CD4-positive, CD25-positive, alpha-beta regulatory T cell (primary cell): ENCODE data around the gene BSDC1. TPM values are rescaled to one million over a fixed set of nuclear protein-coding genes. Genes with fewer than 3 reads are reported as not detected.
A peak's percentile ranks its signal among the peaks of the same experiment; 100 is the strongest.

Source experiments
- ATAC-seq, 2 donors: fragments of 150-1000 bp; cut with Tn5 transposase; one replicate each; pipeline ENCODE4 v1.10.0; 2021; ENCODE audit warnings: low read depth in 2 of 2, moderate number of reproducible peaks in 2 of 2, moderate library complexity in 1 of 2
- DNase-seq, 3 donors: peaks; one replicate each; pipeline versions ENCODE4 v3.0.0 to v3.0.0-alpha.2; 2012 to 2022; ENCODE audit warnings: mixed read lengths in 1 of 3
- H3K27ac ChIP-seq: one replicate; pipeline ENCODE4 v1.7.0; 2013; ENCODE audit warnings: mild to moderate bottlenecking, low read length; ENCODE audit not compliant: insufficient read depth, poor library complexity, severe bottlenecking
- H3K27me3 ChIP-seq: one replicate; pipeline ENCODE4 v1.7.0; 2013; ENCODE audit warnings: low read length; ENCODE audit not compliant: control insufficient read depth, insufficient read depth
- H3K36me3 ChIP-seq: one replicate; pipeline ENCODE4 v1.7.0; 2013; ENCODE audit warnings: mild to moderate bottlenecking, low read length, moderate library complexity; ENCODE audit not compliant: control insufficient read depth, insufficient read depth
- H3K4me1 ChIP-seq: 2 replicates; pipeline ENCODE4 v1.7.0; 2013; ENCODE audit warnings: mild to moderate bottlenecking, low read length; ENCODE audit not compliant: insufficient read depth, control insufficient read depth, poor library complexity, severe bottlenecking
- H3K4me3 ChIP-seq: one replicate; pipeline ENCODE4 v1.7.0; 2013; ENCODE audit warnings: low read depth, mild to moderate bottlenecking, low read length, moderate library complexity
- H3K9me3 ChIP-seq, 2 experiments: 1 replicate in 1 of 2; 2 replicates in 1 of 2; pipeline ENCODE4 v1.7.0; 2013; ENCODE audit warnings: low read length in 2 of 2, mild to moderate bottlenecking in 1 of 2, moderate library complexity in 1 of 2; ENCODE audit not compliant: control insufficient read depth in 2 of 2
- H3K27ac Mint-ChIP-seq, 3 donors: one replicate each; pipeline ENCODE4 v1.8.0; 2020 to 2022; ENCODE audit warnings: mild to moderate bottlenecking in 3 of 3, mixed read lengths in 3 of 3, moderate library complexity in 2 of 3
- H3K27me3 Mint-ChIP-seq: one replicate; pipeline ENCODE4 v1.8.0; 2022; ENCODE audit warnings: mild to moderate bottlenecking, mixed read lengths
- H3K36me3 Mint-ChIP-seq: one replicate; pipeline ENCODE4 v1.8.0; 2020; ENCODE audit warnings: mixed read lengths
- H3K4me1 Mint-ChIP-seq, 4 donors: one replicate each; pipeline ENCODE4 v1.8.0; 2020 to 2022; ENCODE audit warnings: mixed read lengths in 4 of 4, mild to moderate bottlenecking in 1 of 4
- H3K4me3 Mint-ChIP-seq, 4 donors: one replicate each; pipeline ENCODE4 v1.8.0; 2020 to 2022; ENCODE audit warnings: mild to moderate bottlenecking in 4 of 4, mixed read lengths in 4 of 4, moderate library complexity in 3 of 4
- H3K9me3 Mint-ChIP-seq, 7 donors: one replicate each; pipeline ENCODE4 v1.8.0; 2020 to 2022; ENCODE audit warnings: mixed read lengths in 7 of 7, mild to moderate bottlenecking in 3 of 7, moderate library complexity in 2 of 7
- polyA plus RNA-seq, 4 donors: library from polyadenylated mRNA; unstranded; fragments of 300-500 nt; fragmentation: Illumina TruSeq; gene quantifications; one replicate each; pipeline ENCODE4 v1.2.3, GENCODE V29; 2021
- total RNA-seq: library from RNA; stranded (reverse); gene quantifications from one replicate; pipeline ENCODE4 v1.2.3, GENCODE V29; 2022

The BSDC1 gene
- total and polyA plus RNA-seq, 5 donors from 2014 or later = 27.3 to 198 (median 40.6) TPM

- DNase-seq (no peak), ATAC-seq (no peak)
- Mint-ChIP-seq H3K36me3 (peaks cover 4% of the 10 kb centered on the region), H3K4me3 (peak overlapping the region in 3 of 4 donors; percentile 75 to 100 (median 99)), H3K27me3 (peaks cover 3% of the 10 kb centered on the region), H3K9me3 (no peaks in the 10 kb centered on the region), H3K27ac (peak overlapping the region in 2 of 3 donors; percentile 27 to 78), H3K4me1 (peaks cover 4 to 23% (median 21%) of the 10 kb centered on the region in 4 donors)
- no peak overlapping the region for H3K27ac ChIP-seq
- peaks cover 33% of the 10 kb centered on the region for H3K4me1 ChIP-seq
- peaks cover 31% of the 10 kb centered on the region for H3K36me3 ChIP-seq
- no peaks in the 10 kb centered on the region for H3K9me3 ChIP-seq
- no peaks in the 10 kb centered on the region for H3K27me3 ChIP-seq
- peak overlapping the region; percentile 26 for H3K4me3 ChIP-seq
Measured at GRCh38 chr1:32392325-32392724, 1.9 kb downstream of the BSDC1 start.

GRCh38 chr1:32390904-32391870 lies 3.1 kb downstream of the BSDC1 start:
- peaks cover 9 to 28% (median 24%) of the 10 kb centered on the region in 4 donors for H3K4me1 Mint-ChIP-seq

GRCh38 chr1:32388641-32389040 lies 5.6 kb downstream of the BSDC1 start:
- no peaks in the 10 kb centered on the region for H3K9me3 Mint-ChIP-seq
- ATAC-seq (no peak), DNase-seq (no peak)
- H3K4me3 Mint-ChIP-seq = no peak overlapping the region
- no peaks in the 10 kb centered on the region for H3K9me3 ChIP-seq
- H3K4me1 ChIP-seq = peaks cover 18% of the 10 kb centered on the region
- H3K4me3 ChIP-seq = no peak overlapping the region
- no peaks in the 10 kb centered on the region for H3K27me3 ChIP-seq
- H3K27ac Mint-ChIP-seq = no peak overlapping the region
- peaks cover 64% of the 10 kb centered on the region for H3K36me3 ChIP-seq
- H3K27me3 Mint-ChIP-seq = no peaks in the 10 kb centered on the region
- H3K27ac ChIP-seq = no peak overlapping the region
- H3K36me3 Mint-ChIP-seq = peaks cover 18% of the 10 kb centered on the region
- peaks cover 9 to 18% (median 12%) of the 10 kb centered on the region in 4 donors for H3K4me1 Mint-ChIP-seq

More at GRCh38 chr1:32390904-32391870, 3.1 kb downstream of the BSDC1 start:
- no peaks in the 10 kb centered on the region for H3K9me3 ChIP-seq
- H3K4me3 ChIP-seq = no peak overlapping the region
- Mint-ChIP-seq H3K27ac (no peak overlapping the region), H3K4me3 (no peak overlapping the region), H3K36me3 (peaks cover 13% of the 10 kb centered on the region), H3K27me3 (no peaks in the 10 kb centered on the region), H3K9me3 (no peaks in the 10 kb centered on the region)
- H3K27ac ChIP-seq = no peak overlapping the region
- no peak for ATAC-seq
- DNase-seq = no peak
- peaks cover 40% of the 10 kb centered on the region for H3K36me3 ChIP-seq
- no peaks in the 10 kb centered on the region for H3K27me3 ChIP-seq
- H3K4me1 ChIP-seq = peaks cover 33% of the 10 kb centered on the region

GRCh38 chr1:32386676-32387392 lies 7.4 kb downstream of the BSDC1 start:
- H3K9me3 Mint-ChIP-seq = no peaks in the 10 kb centered on the region
- H3K4me1 Mint-ChIP-seq = peaks cover 0 to 14% (median 4%) of the 10 kb centered on the region in 4 donors
- Histone ChIP-seq H3K27ac (no peak overlapping the region), H3K27me3 (no peaks in the 10 kb centered on the region), H3K4me1 (no peaks in the 10 kb centered on the region), H3K36me3 (peaks cover 74% of the 10 kb centered on the region), H3K4me3 (no peak overlapping the region), H3K9me3 (no peaks in the 10 kb centered on the region)
- H3K27ac Mint-ChIP-seq = no peak overlapping the region
- peak overlapping the region in 1 of 4 donors; percentile 24 for H3K4me3 Mint-ChIP-seq
- peaks cover 21% of the 10 kb centered on the region for H3K36me3 Mint-ChIP-seq
- H3K27me3 Mint-ChIP-seq = no peaks in the 10 kb centered on the region
- ATAC-seq (no peak), DNase-seq (no peak)

GRCh38 chr1:32380057-32380456 lies 14.2 kb downstream of the BSDC1 start:
- Histone ChIP-seq H3K4me3 (no peak overlapping the region), H3K27me3 (no peaks in the 10 kb centered on the region), H3K9me3 (no peaks in the 10 kb centered on the region), H3K4me1 (no peaks in the 10 kb centered on the region), H3K27ac (no peak overlapping the region), H3K36me3 (peaks cover 92% of the 10 kb centered on the region)
- Mint-ChIP-seq H3K27me3 (no peaks in the 10 kb centered on the region), H3K4me1 (peaks cover 0 to 3% (median 0%) of the 10 kb centered on the region in 4 donors), H3K27ac (no peak overlapping the region), H3K36me3 (peaks cover 40% of the 10 kb centered on the region), H3K9me3 (no peaks in the 10 kb centered on the region), H3K4me3 (no peak overlapping the region)
- no peak for ATAC-seq
- no peak for DNase-seq

- Histone ChIP-seq H3K4me3 (no peak overlapping the region), H3K9me3 (no peaks in the 10 kb centered on the region), H3K27ac (no peak overlapping the region), H3K4me1 (no peaks in the 10 kb centered on the region), H3K36me3 (peaks cover 88% of the 10 kb centered on the region), H3K27me3 (no peaks in the 10 kb centered on the region)
- DNase-seq (no peak), ATAC-seq (no peak)
- Mint-ChIP-seq H3K36me3 (peaks cover 47% of the 10 kb centered on the region), H3K4me3 (no peak overlapping the region), H3K27me3 (no peaks in the 10 kb centered on the region), H3K4me1 (peaks cover 2 to 13% (median 9%) of the 10 kb centered on the region in 4 donors), H3K9me3 (no peaks in the 10 kb centered on the region), H3K27ac (peak overlapping the region in 1 of 3 donors; percentile 79)
Measured at GRCh38 chr1:32377541-32378220, 16.6 kb downstream of the BSDC1 start.

- Histone ChIP-seq H3K9me3 (no peaks in the 10 kb centered on the region), H3K4me1 (peaks cover 7% of the 10 kb centered on the region), H3K27me3 (no peaks in the 10 kb centered on the region), H3K4me3 (no peak overlapping the region), H3K27ac (no peak overlapping the region), H3K36me3 (peaks cover 80% of the 10 kb centered on the region)
- H3K27me3 Mint-ChIP-seq = no peaks in the 10 kb centered on the region
- ATAC-seq (no peak), DNase-seq (no peak)
- H3K36me3 Mint-ChIP-seq = peaks cover 45% of the 10 kb centered on the region
- H3K27ac Mint-ChIP-seq = no peak overlapping the region
- H3K9me3 Mint-ChIP-seq = no peaks in the 10 kb centered on the region
- no peak overlapping the region for H3K4me3 Mint-ChIP-seq
- peaks cover 11 to 26% (median 19%) of the 10 kb centered on the region in 4 donors for H3K4me1 Mint-ChIP-seq
Measured at GRCh38 chr1:32376199-32376598, 18.0 kb downstream of the BSDC1 start.
